Mesenchymal stem cell (in vitro differentiated cells and primary cell): ENCODE results near the gene FAM200B.

Experiments used
- DNase-seq: peaks from one replicate; pipeline ENCODE4 v3.0.0-alpha.2; 2013
- H2AFZ ChIP-seq: one replicate; pipeline ENCODE4 v1.6.1; 2013; ENCODE audit warnings: low read depth, mild to moderate bottlenecking, control low read depth, inconsistent platforms, low read length, moderate library complexity
- H2AK5ac ChIP-seq: 2 replicates; pipeline ENCODE4 v1.6.1; 2013; ENCODE audit warnings: low read length, moderate library complexity, mild to moderate bottlenecking, inconsistent platforms; ENCODE audit not compliant: severe bottlenecking
- H2BK120ac ChIP-seq: one replicate; pipeline ENCODE4 v1.6.1; 2013; ENCODE audit warnings: low read depth, mild to moderate bottlenecking, inconsistent platforms, low read length, moderate library complexity
- H2BK12ac ChIP-seq, 2 experiments: one replicate each; pipeline ENCODE4 v1.6.1; 2013; ENCODE audit warnings: inconsistent platforms in 2 of 2, low read length in 2 of 2, mild to moderate bottlenecking in 2 of 2, moderate library complexity in 2 of 2, control low read depth in 1 of 2
- H2BK15ac ChIP-seq: one replicate; pipeline ENCODE4 v1.6.1; 2013; ENCODE audit warnings: mild to moderate bottlenecking, low read depth, inconsistent platforms; ENCODE audit not compliant: poor library complexity, severe bottlenecking
- H2BK5ac ChIP-seq: 2 replicates; pipeline ENCODE4 v1.6.1; 2013; ENCODE audit warnings: low read depth, mild to moderate bottlenecking, low read length, control low read depth, inconsistent platforms; ENCODE audit not compliant: poor library complexity, severe bottlenecking
- H3K14ac ChIP-seq, 2 experiments: one replicate each; pipeline ENCODE4 v1.6.1; 2013; ENCODE audit warnings: inconsistent platforms in 2 of 2, low read length in 2 of 2, control low read depth in 1 of 2, mild to moderate bottlenecking in 1 of 2, moderate library complexity in 1 of 2
- H3K18ac ChIP-seq, 2 experiments: one replicate each; pipeline ENCODE4 v1.6.1; 2013; ENCODE audit warnings: inconsistent platforms in 2 of 2, low read length in 2 of 2, control low read depth in 1 of 2, low read depth in 1 of 2, mild to moderate bottlenecking in 1 of 2
- H3K23ac ChIP-seq, 2 experiments: one replicate each; pipeline ENCODE4 v1.6.1; 2013; ENCODE audit warnings: inconsistent platforms in 2 of 2, low read length in 2 of 2, mild to moderate bottlenecking in 2 of 2, moderate library complexity in 2 of 2, control low read depth in 1 of 2
- H3K27ac ChIP-seq: 2 replicates; pipeline ENCODE4 v1.5.1; 2013; ENCODE audit warnings: mild to moderate bottlenecking, moderate library complexity, low read length, control low read depth, inconsistent platforms; ENCODE audit not compliant: poor library complexity, severe bottlenecking
- H3K27me3 ChIP-seq, 2 experiments: 2 replicates each; pipeline versions ENCODE4 v1.6.1 to v1.7.0; 2013; ENCODE audit warnings: low read length in 2 of 2, mild to moderate bottlenecking in 2 of 2, moderate library complexity in 2 of 2, control low read depth in 1 of 2, inconsistent platforms in 1 of 2; ENCODE audit not compliant: control insufficient read depth in 1 of 2, insufficient read depth in 1 of 2
- H3K36me3 ChIP-seq, 2 experiments: 2 replicates each; pipeline versions ENCODE4 v1.6.1 to v1.7.0; 2013; ENCODE audit warnings: low read length in 2 of 2, control low read depth in 1 of 2, inconsistent platforms in 1 of 2, low read depth in 1 of 2, mild to moderate bottlenecking in 1 of 2; ENCODE audit not compliant: insufficient read depth in 2 of 2, control insufficient read depth in 1 of 2
- H3K4ac ChIP-seq, 2 experiments: one replicate each; pipeline ENCODE4 v1.6.1; 2013; ENCODE audit warnings: inconsistent platforms in 2 of 2, low read length in 2 of 2, mild to moderate bottlenecking in 2 of 2, moderate library complexity in 2 of 2, control low read depth in 1 of 2, low read depth in 1 of 2
- H3K4me1 ChIP-seq: 2 replicates; pipeline ENCODE4 v1.6.1; 2013; ENCODE audit warnings: low read depth, low read length, control low read depth; ENCODE audit not compliant: control insufficient read depth, insufficient read depth
- H3K4me2 ChIP-seq: 2 replicates; pipeline ENCODE4 v1.6.1; 2013; ENCODE audit warnings: low read length, mild to moderate bottlenecking, inconsistent platforms; ENCODE audit not compliant: poor library complexity, severe bottlenecking
- H3K4me3 ChIP-seq, 2 experiments: 2 replicates each; pipeline versions ENCODE4 v1.5.1 to v1.7.0; 2013; ENCODE audit warnings: low read length in 2 of 2, mild to moderate bottlenecking in 2 of 2, control low read depth in 1 of 2, low read depth in 1 of 2; ENCODE audit not compliant: insufficient read depth in 1 of 2
- H3K79me1 ChIP-seq: replicated peaks from 2 replicates; pipeline ENCODE4 v1.6.1; 2013; ENCODE audit warnings: mild to moderate bottlenecking, control low read depth, low read length, inconsistent platforms; ENCODE audit not compliant: poor library complexity, severe bottlenecking
- H3K9ac ChIP-seq: 2 replicates; pipeline ENCODE4 v1.7.0; 2013; ENCODE audit warnings: mild to moderate bottlenecking, low read length, moderate library complexity
- H3K9me3 ChIP-seq: 2 replicates; pipeline ENCODE4 v1.7.0; 2013; ENCODE audit warnings: mild to moderate bottlenecking, low read length; ENCODE audit not compliant: control insufficient read depth
- H4K8ac ChIP-seq: one replicate; pipeline ENCODE4 v1.6.1; 2013; ENCODE audit warnings: inconsistent platforms, mild to moderate bottlenecking, low read length, moderate library complexity
- H4K91ac ChIP-seq: one replicate; pipeline ENCODE4 v1.6.1; 2013; ENCODE audit warnings: mild to moderate bottlenecking, low read length, inconsistent platforms
- WGBS: methylation state at CpG from one replicate; pipeline ENCODE4 v1.1.7; 2013; ENCODE audit warnings: mixed read lengths; 5-methylcytosine and 5-hydroxymethylcytosine counted together

Gene FAM200B

DNA sequence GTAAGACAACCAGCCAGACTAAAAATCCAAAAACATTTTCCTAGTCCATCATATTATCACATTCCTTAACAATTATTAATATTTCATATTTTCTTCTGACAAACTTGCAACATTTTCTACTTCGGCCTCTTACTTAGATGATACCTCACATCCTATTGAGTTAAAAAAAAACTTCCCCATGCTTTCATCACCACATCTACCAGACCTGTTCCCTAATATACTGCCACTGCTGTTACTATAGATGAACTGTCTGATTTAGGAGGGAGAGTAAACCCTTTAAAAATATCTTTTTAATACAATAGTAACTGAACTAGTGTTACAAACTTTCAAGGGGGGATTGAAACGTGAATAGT, 1.5 kb downstream of the FAM200B start:
- Histone ChIP-seq H2BK12ac (no peak overlapping the region), H4K8ac (no peak overlapping the region), H3K4me2 (no peak overlapping the region), H3K4me3 (peak overlapping the region in 1 of 2 experiments; percentile 90), H3K27ac (no peak overlapping the region), H2AK5ac (no peak overlapping the region), H2AFZ (no peak overlapping the region), H3K79me1 (peaks cover 7% of the 10 kb centered on the region), H2BK5ac (no peak overlapping the region), H2BK15ac (no peak overlapping the region), H3K18ac (no peak overlapping the region), H3K14ac (no peak overlapping the region), H3K4me1 (no peaks in the 10 kb centered on the region), H3K9me3 (no peaks in the 10 kb centered on the region), H3K4ac (no peak overlapping the region), H3K23ac (no peak overlapping the region), H2BK120ac (no peak overlapping the region), H3K27me3 (no peaks in the 10 kb centered on the region), H3K9ac (peak overlapping the region; percentile 98), H4K91ac (no peak overlapping the region), H3K36me3 (peaks cover 0 to 36% of the 10 kb centered on the region in 2 experiments)
- 53% methylated on average over 1 of the region's 2 CpGs for WGBS
- DNase-seq, result no peak

DNA sequence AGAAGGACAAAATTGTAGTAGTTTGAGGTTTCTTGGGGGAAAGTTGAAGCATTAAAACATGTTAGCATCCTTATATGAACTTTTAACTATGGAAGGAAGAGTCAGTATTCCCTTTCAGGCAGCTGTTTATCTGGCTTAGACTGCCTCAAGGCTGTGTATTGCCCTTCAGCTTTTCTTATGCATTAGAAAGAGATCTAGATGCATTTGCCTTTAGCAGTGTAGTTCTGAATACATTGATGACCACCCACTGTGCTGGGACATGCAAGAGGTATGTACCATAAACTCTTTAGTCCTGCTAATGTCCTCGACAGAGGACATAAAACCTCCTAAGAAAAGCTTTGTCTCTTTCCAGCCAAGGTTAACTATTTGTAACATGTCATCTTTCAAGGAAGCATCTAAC, 2.9 kb downstream of the FAM200B start:
- no peak overlapping the region for H3K4ac ChIP-seq
- no peak overlapping the region for H2BK5ac ChIP-seq
- H3K18ac ChIP-seq, result peak overlapping the region in 1 of 2 experiments; percentile 54
- 84% methylated on average over 1 of the region's 1 CpG for WGBS
- no peak overlapping the region for H2BK120ac ChIP-seq
- peaks cover 2% of the 10 kb centered on the region for H3K4me1 ChIP-seq
- no peak overlapping the region for H3K23ac ChIP-seq
- no peak overlapping the region for H4K91ac ChIP-seq
- H2BK12ac ChIP-seq, result peak overlapping the region in 1 of 2 experiments; percentile 39
- H2AFZ ChIP-seq, result no peak overlapping the region
- H2AK5ac ChIP-seq, result no peak overlapping the region
- peaks cover 3 to 39% of the 10 kb centered on the region in 2 experiments for H3K36me3 ChIP-seq
- no peak for DNase-seq
- no peak overlapping the region for H3K4me2 ChIP-seq
- no peak overlapping the region for H3K14ac ChIP-seq
- peaks cover 7% of the 10 kb centered on the region for H3K79me1 ChIP-seq
- H4K8ac ChIP-seq, result no peak overlapping the region
- H3K9ac ChIP-seq, result no peak overlapping the region
- H3K27ac ChIP-seq, result peak overlapping the region; percentile 16
- H2BK15ac ChIP-seq, result no peak overlapping the region
- no peak overlapping the region for H3K4me3 ChIP-seq
- H3K9me3 ChIP-seq, result no peaks in the 10 kb centered on the region
- H3K27me3 ChIP-seq, result no peaks in the 10 kb centered on the region

GRCh38 chr4:15688051-15688450, 6.4 kb downstream of the FAM200B start:
- Histone ChIP-seq H2BK5ac (no peak overlapping the region), H3K4me1 (peaks cover 4% of the 10 kb centered on the region), H2BK15ac (no peak overlapping the region), H3K9me3 (no peaks in the 10 kb centered on the region), H2BK12ac (no peak overlapping the region), H4K8ac (no peak overlapping the region), H3K14ac (no peak overlapping the region), H3K23ac (no peak overlapping the region), H3K18ac (no peak overlapping the region), H3K79me1 (peaks cover 7% of the 10 kb centered on the region), H3K4me3 (no peak overlapping the region), H2BK120ac (no peak overlapping the region), H3K9ac (peak overlapping the region; percentile 47), H3K4ac (no peak overlapping the region), H3K27me3 (no peaks in the 10 kb centered on the region), H3K27ac (no peak overlapping the region), H3K36me3 (peaks cover 3 to 39% of the 10 kb centered on the region in 2 experiments), H2AFZ (no peak overlapping the region), H4K91ac (no peak overlapping the region), H3K4me2 (no peak overlapping the region), H2AK5ac (no peak overlapping the region)
- no peak for DNase-seq
- WGBS, result 94% methylated on average over 3 of the region's 5 CpGs

- H2BK15ac ChIP-seq, result peak overlapping the region; percentile 89
- peaks cover 10% of the 10 kb centered on the region for H3K79me1 ChIP-seq
- H2BK5ac ChIP-seq, result peak overlapping the region; percentile 46
- H2BK12ac ChIP-seq, result no peak overlapping the region
- H3K4me2 ChIP-seq, result no peak overlapping the region
- no peak overlapping the region for H3K4ac ChIP-seq
- H3K4me1 ChIP-seq, result peaks cover 4% of the 10 kb centered on the region
- no peak overlapping the region for H3K18ac ChIP-seq
- peak overlapping the region; percentile 99 for H2AK5ac ChIP-seq
- no peak overlapping the region for H4K8ac ChIP-seq
- H3K9me3 ChIP-seq, result no peaks in the 10 kb centered on the region
- H3K27ac ChIP-seq, result peak overlapping the region; percentile 89
- no peak overlapping the region for H4K91ac ChIP-seq
- peak; percentile 37 for DNase-seq
- no peak overlapping the region for H2BK120ac ChIP-seq
- peaks cover 3 to 35% of the 10 kb centered on the region in 2 experiments for H3K36me3 ChIP-seq
- H2AFZ ChIP-seq, result no peak overlapping the region
- no peak overlapping the region for H3K14ac ChIP-seq
- H3K23ac ChIP-seq, result no peak overlapping the region
- no peak overlapping the region for H3K4me3 ChIP-seq
- H3K9ac ChIP-seq, result peak overlapping the region; percentile 46
- H3K27me3 ChIP-seq, result no peaks in the 10 kb centered on the region
- 100% methylated on average over 1 of the region's 2 CpGs for WGBS
Observed at GRCh38 chr4:15689540-15689939, 7.9 kb downstream of the FAM200B start.
